ENCODE results near the gene DDX51.
"Not testable (repeated sequence)": the region's sequence is repeated elsewhere in the genome, so short reads cannot be mapped to it uniquely, and the experiment has no call there.

Gene DDX51

DNA sequence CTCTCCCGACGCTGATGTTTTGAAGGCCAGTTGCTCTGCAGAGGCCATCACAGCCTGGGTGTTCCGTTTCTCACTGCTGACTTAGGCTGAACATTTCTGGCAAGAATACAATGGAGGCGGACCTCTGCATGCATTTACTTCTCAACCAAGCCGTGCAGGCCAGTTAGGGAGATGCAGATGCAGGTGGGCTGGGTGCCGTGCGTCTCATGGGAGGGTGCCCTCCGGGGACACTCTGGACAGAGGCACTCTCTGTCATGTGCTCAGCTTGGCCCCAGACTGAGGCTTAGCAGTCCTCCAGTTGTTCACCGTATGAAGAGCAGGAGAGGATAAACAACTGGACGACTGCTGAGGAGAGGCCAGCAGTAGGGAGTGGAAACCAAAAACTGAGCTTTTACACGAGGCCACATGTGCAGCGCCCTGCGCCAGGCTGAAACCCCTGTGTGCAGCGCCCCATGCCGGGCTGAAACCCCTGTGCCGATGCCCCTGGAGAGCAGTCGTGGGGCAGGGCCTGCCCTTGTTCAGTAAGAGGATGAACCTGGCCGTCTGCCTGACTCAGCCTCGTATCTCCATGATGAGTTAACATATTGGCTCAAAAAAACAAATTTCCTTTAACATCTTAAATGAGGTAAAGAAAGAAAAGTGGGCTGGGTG is 32.3 kb downstream of the DDX51 start:
- DNase-seq, result no peak

DNA sequence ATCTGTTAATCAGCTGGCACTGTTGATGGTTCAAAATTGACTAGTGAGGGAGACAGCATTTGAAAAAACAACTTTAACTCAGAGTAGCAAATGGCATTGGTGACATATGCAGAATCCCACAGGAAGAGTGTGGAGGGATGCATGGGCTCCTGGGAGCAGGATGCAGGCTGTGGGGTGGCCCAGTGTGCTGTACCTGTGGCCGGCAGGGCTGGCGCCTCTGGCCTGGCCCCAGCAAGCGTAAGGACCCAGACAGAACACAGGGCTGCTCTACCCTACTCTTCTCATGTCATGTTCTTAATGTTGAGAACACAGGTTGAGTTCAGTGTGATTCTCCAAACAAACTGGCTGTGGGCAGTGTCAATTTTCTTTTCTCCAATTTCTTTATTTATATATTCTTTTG is 33.4 kb downstream of the DDX51 start:
- no peak for DNase-seq

DNA sequence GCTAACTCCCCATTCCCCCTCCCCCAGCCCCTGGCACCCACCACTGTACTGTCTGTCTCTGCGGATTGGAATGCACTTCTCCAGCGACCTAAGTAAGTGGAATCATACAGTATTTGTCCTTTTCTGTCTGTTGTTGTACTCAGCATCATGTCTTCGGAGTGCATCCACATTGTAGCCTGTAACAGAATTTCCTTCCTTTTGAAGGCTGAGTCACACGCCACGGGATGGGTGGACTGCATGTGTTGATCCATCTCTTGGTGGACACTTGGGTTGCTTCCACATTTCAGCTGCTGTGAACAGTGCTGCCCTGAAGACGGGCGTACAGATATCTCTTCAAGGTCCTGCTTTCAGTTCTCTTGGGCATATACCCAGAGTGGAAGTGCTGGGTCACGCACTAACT is 34.4 kb downstream of the DDX51 start:
- no peak for DNase-seq

DNA sequence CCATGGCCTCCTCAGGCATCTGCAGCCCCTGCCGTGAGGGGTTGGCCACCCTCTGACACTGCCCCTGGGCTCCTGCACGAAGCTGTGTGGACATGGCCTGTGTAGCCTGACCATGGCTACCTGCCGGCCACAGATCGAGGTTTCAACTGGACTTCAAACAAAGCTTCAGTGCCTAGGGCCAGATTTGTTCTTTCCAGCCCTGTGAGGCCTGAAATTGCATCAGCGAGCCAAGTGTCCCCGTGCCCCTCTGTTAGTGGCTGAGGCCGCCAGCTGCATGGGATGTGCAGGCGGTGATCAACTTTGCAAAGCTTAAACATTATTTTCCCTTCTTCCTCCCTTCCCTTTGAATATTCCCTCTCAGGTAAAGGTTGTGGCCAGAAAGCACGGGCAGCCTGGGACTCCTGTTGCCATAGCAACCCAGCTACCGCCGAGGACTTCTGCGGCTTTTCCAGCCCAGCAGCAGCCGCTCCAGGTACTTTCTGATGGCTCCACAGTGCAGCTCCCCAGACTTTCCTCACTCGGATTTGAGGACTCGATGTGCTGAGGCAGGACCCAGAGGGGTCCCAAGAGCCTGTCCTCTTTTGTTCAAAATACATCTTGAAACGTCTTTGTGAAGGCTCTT is 35.8 kb downstream of the DDX51 start:
- no peak for DNase-seq

DNA sequence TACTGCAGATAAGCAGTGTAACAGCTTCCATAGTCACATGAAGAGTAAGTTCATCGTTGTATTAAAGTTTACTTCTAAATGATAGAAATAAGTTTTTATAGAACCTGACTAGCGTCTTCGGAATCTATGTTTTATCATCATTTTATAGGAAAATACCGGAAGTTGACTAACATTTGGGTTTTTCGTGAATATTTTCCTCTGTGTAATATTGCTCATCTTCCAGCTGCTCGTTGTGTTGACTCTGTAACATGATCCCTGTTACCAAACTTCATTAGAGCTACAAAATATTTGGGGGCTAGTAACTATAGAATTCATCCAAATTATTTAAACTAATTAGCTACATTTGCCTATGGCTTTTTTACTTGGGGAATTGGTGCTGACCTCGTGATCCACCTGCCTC is 37.2 kb downstream of the DDX51 start:
- no peak for DNase-seq

DNA sequence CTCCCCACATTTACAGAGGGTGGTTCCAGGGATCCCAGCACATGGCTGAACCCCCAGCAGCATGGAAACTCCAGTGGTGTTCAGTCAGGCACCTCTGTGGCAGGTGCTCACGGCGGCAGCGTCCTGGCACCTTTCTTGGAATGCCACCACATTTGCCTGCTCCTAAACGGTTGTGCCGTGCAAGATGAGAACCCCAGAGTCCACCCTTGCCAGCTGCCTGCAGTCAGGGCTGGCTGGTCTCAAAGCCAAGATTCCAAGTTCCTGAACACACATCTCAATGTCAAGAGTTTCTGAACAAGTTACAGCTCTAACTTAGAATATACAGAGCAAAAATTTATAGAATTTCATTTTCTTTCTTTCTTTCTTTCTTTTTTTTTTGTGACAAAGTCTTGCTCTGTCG is 38.7 kb downstream of the DDX51 start:
- no peak for DNase-seq

DNA sequence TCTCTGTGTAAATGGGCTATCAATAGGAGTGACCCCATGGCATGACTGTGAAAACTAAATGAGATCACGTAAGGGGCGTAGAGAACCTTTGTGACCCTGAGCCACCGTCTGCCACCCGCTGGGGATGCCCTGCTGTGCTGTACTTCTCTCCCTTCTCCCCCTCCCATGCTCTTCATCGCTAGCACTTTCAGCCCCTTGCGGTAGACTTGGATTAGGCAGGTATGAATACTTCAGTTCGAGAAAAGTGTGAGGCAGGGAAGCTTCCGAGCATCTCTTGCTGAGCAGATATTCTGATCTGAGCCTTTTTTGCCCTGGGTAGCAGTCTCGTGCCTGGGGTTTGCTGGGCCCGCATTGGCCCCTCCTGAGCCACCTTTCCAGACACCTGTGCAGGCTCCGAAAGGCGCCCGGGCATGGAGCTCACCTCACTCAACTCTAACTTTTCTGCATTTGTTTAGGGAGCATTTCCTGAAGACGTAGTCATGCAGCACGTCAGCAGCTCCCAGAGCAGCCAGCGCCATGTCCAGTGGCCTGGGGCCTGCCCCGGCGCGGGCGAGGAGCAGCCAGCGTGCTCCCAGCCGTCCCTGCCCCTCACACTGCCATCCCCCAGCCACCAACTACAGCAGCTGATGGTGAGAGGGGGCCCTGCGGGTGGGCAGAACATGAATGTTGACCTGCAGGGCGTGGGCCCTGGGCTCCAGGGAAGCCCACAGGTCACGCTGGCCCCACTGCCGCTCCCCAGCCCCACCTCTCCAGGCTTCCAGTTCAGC is 40.4 kb downstream of the DDX51 start:
- DNase-seq, result no peak

DNA sequence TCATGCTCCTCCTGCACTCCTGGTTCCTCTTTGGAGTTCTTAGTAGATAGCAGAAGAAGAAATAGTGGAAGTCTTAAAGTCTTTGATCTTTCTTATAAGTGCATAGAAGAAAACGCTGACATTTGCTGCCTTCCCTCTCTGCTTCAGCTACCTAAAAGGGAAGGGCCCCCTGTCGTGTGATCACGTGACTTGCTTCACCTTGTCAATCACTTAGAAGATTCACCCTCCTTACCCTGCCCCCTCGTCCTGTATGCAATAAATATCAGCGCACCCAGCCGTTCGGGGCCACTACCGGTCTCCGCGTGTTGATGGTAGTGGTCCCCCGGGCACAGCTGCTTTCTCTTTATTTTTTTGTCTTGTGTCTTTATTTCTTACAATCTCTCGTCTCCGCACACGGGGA is 41.0 kb downstream of the DDX51 start:
- not testable (repeated sequence) for DNase-seq

DNA sequence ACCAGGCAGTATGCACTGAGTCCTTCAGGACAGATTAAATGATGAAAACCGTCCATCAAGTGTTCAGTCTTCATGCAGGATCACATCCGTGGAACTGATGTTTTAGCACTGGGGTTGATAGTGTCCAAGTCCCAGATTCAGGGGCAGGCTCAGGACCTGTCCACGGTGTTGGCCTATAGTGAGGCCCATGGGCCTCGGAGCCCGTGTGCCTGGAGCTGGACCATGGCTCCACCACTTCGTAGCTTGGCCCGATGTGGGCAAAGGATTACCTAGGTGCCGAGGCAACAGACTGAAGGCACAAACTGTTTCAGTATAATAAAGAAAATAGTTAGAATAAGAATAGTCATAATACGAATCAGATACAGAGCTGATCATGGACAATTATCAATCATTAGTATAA is 41.8 kb downstream of the DDX51 start:
- DNase-seq, result no peak

DNA sequence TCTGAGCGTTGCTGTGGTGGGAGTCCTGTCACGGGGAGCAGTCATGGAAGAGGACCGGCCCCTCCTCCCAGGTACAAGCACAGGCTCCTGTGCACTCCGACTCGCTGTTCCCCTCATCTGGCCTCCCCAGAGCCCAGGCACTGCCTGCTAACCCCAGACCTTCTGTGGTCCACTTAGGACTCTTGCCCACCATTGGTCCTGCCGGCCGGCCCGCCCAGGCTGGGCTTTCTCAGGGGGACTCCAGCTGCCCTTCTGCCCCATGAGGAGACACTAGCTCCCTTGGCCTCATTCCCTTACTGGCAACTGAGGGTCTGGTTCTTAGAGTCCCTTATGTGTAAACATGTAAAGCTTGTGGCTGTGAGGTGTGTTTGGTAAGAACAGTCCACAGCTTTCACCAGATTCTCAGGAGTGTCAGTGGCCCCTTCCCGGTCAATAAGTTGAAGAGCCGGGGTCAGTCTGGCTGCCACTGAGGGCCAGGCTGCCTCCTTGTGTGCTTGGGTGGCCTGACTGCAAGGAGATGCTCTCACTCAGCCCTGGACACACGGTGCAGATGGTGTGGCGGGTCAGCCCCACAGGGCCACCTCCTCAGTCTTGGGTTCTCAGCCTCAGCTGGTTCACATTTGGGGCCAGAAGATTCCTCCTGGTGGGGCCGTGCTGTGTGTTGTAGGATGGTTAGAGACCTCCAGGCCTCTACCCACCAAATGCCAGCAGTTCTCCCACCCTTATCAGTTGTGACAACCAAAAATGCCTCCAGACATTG is 43.6 kb downstream of the DDX51 start:
- DNase-seq, result no peak

DNA sequence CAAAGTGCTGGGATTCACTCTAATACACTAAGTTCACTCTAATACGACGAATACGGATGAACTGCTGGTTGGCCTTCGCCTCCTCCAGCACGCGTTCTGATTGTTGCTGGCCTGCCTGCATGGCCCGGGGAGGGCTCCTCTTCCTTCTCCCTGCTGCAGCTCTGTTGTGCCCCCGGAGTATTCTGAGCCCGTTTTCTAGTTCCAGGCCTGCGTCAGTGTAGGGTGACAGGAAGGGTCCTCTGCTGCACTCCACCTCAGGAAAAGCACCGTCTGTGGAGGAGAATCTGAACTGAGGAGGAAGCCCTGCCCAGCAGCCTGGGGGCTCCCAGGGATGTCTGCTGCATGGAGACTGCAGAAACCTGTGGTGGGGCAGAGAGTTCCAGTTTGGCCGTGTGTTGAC is 44.4 kb downstream of the DDX51 start:
- DNase-seq, result no peak

DNA sequence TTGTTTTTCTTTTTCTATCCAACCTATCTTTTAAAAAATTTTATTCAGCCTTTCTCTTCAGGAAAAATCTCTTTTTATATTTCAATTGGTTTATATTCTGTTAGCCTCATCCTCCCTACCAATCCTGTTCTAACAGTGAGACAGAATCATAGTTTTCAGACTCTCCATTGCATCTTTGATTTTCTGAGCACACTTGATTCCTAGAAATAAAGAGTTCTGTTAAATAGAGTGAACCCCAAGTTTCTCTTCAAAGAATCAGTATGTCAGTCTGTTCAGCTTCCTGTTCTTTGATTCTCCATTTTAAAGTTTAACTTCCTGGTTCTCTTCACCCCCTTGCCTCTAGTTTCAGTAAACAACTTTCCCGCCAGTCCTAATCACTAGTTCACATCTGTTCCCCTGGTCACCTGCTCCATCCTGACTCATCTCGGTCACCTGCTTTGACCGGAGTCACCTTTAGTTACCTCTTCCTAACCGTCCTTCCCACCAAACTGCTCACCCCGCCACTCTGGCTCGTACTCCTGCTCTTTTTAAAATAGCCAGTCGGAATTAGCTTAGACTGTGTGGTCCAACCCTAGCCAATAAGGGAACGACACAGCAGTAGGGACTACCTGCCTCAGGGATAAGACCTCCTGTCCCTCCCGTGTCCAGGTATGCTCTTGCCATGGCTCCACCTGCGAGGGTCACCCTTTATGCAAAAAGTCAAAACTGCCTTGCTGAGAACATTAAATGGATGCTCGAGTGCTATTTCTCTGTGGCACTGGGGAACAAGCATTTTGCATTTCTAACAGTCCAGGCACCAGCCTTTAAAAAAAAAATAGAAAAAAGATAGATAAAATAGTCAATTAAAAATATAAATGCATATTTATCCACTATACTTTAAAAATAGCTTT is 48.4 kb downstream of the DDX51 start:
- DNase-seq, result peak in 2 of 6 experiments; percentile 22 to 36

DNA sequence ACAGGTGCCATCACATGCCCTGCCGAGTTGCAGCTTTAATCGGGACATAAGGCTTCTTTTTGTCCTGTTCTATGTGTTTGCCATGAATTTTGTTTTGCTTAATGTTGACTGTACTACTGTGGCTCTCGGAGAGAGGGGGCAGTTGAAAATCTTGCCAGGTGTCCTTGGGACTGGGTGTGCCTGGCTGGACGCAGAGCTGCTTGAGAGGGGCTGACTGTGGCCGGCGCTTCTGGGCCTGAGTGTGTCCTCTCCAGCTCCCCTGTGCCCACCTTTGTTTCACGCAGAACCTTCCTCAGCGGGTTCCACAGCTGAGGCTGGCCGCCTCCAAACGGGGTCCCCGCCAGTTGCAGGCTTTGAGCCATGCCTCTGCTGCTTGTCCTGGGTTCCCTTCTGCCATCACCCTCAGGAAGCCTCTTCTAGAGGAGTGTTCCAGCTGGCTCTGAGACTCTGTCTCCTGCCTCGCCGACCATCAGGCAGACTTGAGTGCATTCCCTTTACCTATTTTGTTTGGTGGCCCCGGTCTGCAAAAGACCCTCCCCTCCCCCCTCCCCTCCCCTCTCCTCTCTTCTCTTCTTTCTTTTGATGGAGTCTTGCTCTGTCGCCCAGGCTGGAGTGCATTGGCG is 49.7 kb downstream of the DDX51 start:
- no peak for DNase-seq

DNA sequence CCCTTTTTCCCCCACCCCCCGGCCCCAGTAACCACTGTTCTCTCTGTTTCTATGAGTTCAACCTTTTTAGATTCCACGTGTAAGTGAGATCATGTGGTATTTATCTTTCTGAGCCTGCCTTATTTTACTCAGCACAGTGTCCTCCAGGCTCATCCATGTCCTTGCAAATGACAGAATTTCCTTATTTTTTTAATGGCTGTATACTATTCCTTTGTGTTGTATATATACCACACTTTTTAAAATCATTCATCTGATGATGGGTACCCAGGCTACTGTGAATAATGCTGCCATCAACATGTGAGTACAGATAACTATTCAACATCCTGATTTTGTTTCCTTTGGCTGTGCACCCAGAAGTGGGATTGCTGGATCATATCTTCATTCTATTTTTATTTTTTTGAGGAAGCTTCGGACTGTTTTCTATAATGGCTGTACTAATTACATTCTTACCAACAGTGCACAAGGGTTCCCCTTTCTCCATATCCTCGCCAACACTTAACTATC is 54.7 kb downstream of the DDX51 start:
- no peak for DNase-seq

Measured in stimulated activated naive CD4-positive, alpha-beta T cell (primary cell).